HEK293T (cell line): Measurements from ENCODE around the gene KDM6A.
"Not testable (repeated sequence)": the region's sequence is repeated elsewhere in the genome, so short reads cannot be mapped to it uniquely, and the experiment has no call there.

Experiments
- CTCF ChIA-PET: fragments of 350-600 bp; formaldehyde crosslinking; extraction: SDS; loops from one replicate; lab custom pipeline; 2021; ENCODE audit warnings: antibody characterized with exemption, inconsistent platforms; lab: Yijun Ruan, JAX
- POLR2A ChIA-PET: fragments of 350-600 bp; formaldehyde crosslinking; extraction: SDS; loops from one replicate; lab custom pipeline; 2020; ENCODE audit warnings: antibody characterized with exemption, inconsistent platforms; lab: Yijun Ruan, JAX
- DNase-seq: peaks from one replicate; pipeline ENCODE4 v3.0.0; 2012; ENCODE audit warnings: mixed read lengths; ENCODE audit errors: extremely low spot score
- ARNT ChIP-seq: fragments of 450-650 bp; IDR thresholded peaks from 2 replicates; pipeline ENCODE4 v1.6.1; 2017; ENCODE audit warnings: mild to moderate bottlenecking
- BHLHE40 ChIP-seq: fragments of 450-650 bp; IDR thresholded peaks from 2 replicates; pipeline ENCODE4 v1.6.1; 2016; ENCODE audit warnings: mild to moderate bottlenecking, moderate library complexity, borderline replicate concordance
- CTBP1 ChIP-seq: fragments of 450-650 bp; IDR thresholded peaks from 2 replicates; pipeline ENCODE4 v1.6.1; 2016; ENCODE audit warnings: borderline replicate concordance
- ELF4 ChIP-seq: fragments of 450-650 bp; IDR thresholded peaks from 2 replicates; pipeline ENCODE4 v1.6.1; 2017; ENCODE audit warnings: antibody characterized with exemption
- FOXA1 ChIP-seq: fragments of 450-650 bp; IDR thresholded peaks from 2 replicates; pipeline ENCODE4 v1.6.1; 2016; ENCODE audit warnings: mild to moderate bottlenecking
- FOXK2 ChIP-seq: fragments of 450-650 bp; IDR thresholded peaks from 2 replicates; pipeline ENCODE4 v1.6.1; 2016; ENCODE audit warnings: mild to moderate bottlenecking
- FOXM1 ChIP-seq: fragments of 450-650 bp; IDR thresholded peaks from 2 replicates; pipeline ENCODE4 v1.6.1; 2017; ENCODE audit warnings: mild to moderate bottlenecking, borderline replicate concordance
- HDGF ChIP-seq: fragments of 450-650 bp; IDR thresholded peaks from 2 replicates; pipeline ENCODE4 v1.6.1; 2017; ENCODE audit warnings: antibody characterized with exemption, borderline replicate concordance
- L3MBTL2 ChIP-seq: fragments of 450-650 bp; conservative IDR thresholded peaks from 2 replicates; pipeline ENCODE4 v1.6.1; 2016; ENCODE audit warnings: mild to moderate bottlenecking
- LEF1 ChIP-seq: fragments of 450-650 bp; IDR thresholded peaks from 2 replicates; pipeline ENCODE4 v1.6.1; 2017; ENCODE audit warnings: mild to moderate bottlenecking, borderline replicate concordance
- NFRKB ChIP-seq: fragments of 450-650 bp; IDR thresholded peaks from 2 replicates; pipeline ENCODE4 v1.6.1; 2016; ENCODE audit warnings: mild to moderate bottlenecking, moderate library complexity
- SP1 ChIP-seq: fragments of 450-650 bp; IDR thresholded peaks from 2 replicates; pipeline ENCODE4 v1.6.1; 2017
- SUZ12 ChIP-seq: fragments of 450-650 bp; IDR thresholded peaks from 2 replicates; pipeline ENCODE4 v1.6.1; 2016; ENCODE audit warnings: mild to moderate bottlenecking
- TARDBP ChIP-seq: fragments of 450-650 bp; IDR thresholded peaks from 2 replicates; pipeline ENCODE4 v1.6.1; 2016
- ZNF384 ChIP-seq: fragments of 450-650 bp; IDR thresholded peaks from 2 replicates; pipeline ENCODE4 v1.6.1; 2016
- TF ChIP-seq, protein P1 (sequence below): fragments of 450-650 bp; IDR thresholded peaks from 2 replicates; pipeline ENCODE4 v1.6.1; 2016

Gene KDM6A

DNA sequence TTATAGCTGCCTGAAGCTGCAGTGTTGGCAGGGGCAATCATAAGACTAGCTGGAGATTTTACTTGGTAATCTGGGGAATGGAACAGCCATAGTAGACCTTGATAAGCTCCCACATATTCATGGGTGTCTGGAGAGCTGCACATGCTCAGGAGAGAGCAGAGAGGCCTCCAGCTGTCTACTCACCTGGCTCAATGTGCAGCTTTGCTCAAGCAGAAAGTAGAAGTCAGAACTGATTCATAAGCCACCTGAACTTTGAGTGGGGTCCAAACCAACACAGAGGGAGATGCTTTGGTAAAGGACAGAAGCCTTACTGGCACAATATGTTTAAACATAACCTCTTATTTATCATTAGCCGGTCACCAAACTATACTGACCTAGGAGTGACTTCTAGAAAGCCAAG is 54.4 kb downstream of the KDM6A start:
- TF ChIP-seq CTBP1 (no peak), SP1 (no peak), TARDBP (no peak), L3MBTL2 (no peak), HDGF (no peak), ZNF384 (no peak), NFRKB (no peak), FOXM1 (no peak), LEF1 (no peak), SUZ12 (no peak), ARNT (no peak)
- TF ChIP-seq, protein P1, sequence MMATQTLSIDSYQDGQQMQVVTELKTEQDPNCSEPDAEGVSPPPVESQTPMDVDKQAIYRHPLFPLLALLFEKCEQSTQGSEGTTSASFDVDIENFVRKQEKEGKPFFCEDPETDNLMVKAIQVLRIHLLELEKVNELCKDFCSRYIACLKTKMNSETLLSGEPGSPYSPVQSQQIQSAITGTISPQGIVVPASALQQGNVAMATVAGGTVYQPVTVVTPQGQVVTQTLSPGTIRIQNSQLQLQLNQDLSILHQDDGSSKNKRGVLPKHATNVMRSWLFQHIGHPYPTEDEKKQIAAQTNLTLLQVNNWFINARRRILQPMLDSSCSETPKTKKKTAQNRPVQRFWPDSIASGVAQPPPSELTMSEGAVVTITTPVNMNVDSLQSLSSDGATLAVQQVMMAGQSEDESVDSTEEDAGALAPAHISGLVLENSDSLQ: no peak
- CTCF ChIA-PET: no interaction called here
- POLR2A ChIA-PET: no interaction called here
- no peak for DNase-seq

DNA sequence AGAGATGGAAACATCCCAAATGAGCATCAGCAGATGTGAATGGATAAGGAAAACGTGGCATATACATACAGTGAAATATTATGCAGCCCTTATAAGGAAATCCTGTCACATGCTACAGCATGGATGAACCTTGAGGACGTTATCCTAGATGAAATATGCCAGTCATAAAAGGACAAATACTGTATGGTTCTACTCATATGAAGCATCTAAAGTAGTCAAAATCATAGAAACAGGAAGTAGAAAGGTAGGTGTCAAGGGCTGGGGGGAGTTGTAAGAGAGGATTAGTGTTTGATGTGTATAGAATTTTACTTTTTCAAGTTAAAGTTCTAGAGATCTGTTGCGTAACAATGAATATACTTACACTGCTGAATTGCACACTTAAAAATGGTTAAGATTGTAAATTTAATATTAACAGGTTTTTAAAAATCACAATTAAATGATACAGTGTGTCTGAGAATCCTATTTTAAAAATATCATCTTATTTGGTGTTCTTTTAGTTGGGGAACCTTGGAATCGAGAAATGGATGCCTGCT is 58.5 kb downstream of the KDM6A start:
- no peak for DNase-seq
- ChIA-PET POLR2A (interaction anchor here (1.0 kb wide), 1 partner anchor 59 kb away, joined by 3 read pairs; the partner anchor contains the start of gene KDM6A), CTCF (no interaction called here)
- TF ChIP-seq ARNT: no peak
- TF ChIP-seq BHLHE40: no peak
- TF ChIP-seq L3MBTL2: no peak
- no peak for TF ChIP-seq FOXM1
- TF ChIP-seq, protein P1: no peak
- no peak for TF ChIP-seq ZNF384
- no peak for TF ChIP-seq FOXK2
- TF ChIP-seq TARDBP: no peak
- no peak for TF ChIP-seq HDGF
- TF ChIP-seq FOXA1: no peak
- no peak for TF ChIP-seq LEF1
- no peak for TF ChIP-seq ELF4
- TF ChIP-seq SUZ12: no peak
- TF ChIP-seq NFRKB: no peak
- no peak for TF ChIP-seq CTBP1
- TF ChIP-seq SP1: no peak

- POLR2A ChIA-PET: no interaction called here
- DNase-seq: no peak
- CTCF ChIA-PET: no interaction called here
- TF ChIP-seq SP1: no peak
- TF ChIP-seq LEF1: no peak
- TF ChIP-seq FOXM1: no peak
- no peak for TF ChIP-seq TARDBP
- TF ChIP-seq ELF4: no peak
- TF ChIP-seq ARNT: no peak
- no peak for TF ChIP-seq NFRKB
- TF ChIP-seq, protein P1: no peak
- TF ChIP-seq FOXA1: no peak
- TF ChIP-seq HDGF: no peak
- TF ChIP-seq FOXK2: no peak
- no peak for TF ChIP-seq BHLHE40
- no peak for TF ChIP-seq L3MBTL2
- TF ChIP-seq SUZ12: no peak
- TF ChIP-seq CTBP1: no peak
- TF ChIP-seq ZNF384: no peak
These were observed 62.2 kb downstream of the KDM6A start for GRCh38 chrX:44935172-44935571.

DNA sequence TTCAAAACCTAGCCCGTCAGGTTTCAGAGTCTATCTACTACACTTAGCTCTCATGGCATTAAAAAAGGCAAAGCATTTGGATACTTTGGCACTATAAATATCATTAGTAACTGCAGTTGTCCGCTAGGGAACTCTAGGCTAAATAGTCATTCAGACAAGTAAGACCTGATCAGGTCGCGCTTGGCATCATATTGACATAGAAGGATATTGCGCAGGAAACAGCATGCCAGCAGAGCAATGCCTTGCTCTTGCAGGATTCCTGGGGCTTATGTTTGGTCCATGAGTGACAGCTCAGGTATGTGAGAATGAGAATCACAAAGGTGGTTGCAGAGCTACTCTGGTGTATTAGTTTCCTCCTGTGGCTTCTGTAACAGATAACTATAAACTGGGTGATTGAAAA is 62.7 kb downstream of the KDM6A start:
- CTCF ChIA-PET: no interaction called here
- POLR2A ChIA-PET: no interaction called here
- no peak for DNase-seq
- TF ChIP-seq TARDBP: no peak
- TF ChIP-seq, protein P1: peak; percentile 57

DNA sequence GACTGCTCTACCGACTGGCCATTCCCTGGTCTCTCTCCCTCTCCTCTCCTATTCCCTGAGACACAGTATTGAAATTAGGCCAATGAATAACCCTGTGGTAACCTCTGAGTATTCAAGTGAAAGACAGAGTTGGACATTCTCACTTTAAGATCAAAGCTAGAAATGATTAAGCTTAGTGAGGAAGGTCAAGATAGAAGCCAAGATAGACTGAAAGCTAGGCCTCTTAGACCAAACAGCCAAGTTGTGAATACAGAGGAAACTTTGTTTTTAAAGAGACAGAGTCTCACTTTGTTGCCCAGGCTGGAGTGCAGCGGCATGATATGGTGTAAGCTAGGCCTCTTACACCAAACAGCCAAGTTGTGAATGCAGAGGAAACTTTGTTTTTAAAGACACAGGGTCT is 64.6 kb downstream of the KDM6A start:
- no peak for TF ChIP-seq SUZ12
- ChIA-PET CTCF (no interaction called here), POLR2A (interaction anchor here (0.7 kb wide), 1 partner anchor 83 kb away, joined by 3 read pairs; no protein-coding TSS in a partner anchor)
- no peak for DNase-seq

GRCh38 chrX:44938111-44938510 is 65.1 kb downstream of the KDM6A start:
- ChIA-PET CTCF (no interaction called here), POLR2A (interaction anchor here (0.7 kb wide), 1 partner anchor 82 kb away, joined by 3 read pairs; no protein-coding TSS in a partner anchor)
- no peak for DNase-seq
- TF ChIP-seq NFRKB (no peak), L3MBTL2 (no peak), SP1 (no peak), LEF1 (no peak), FOXA1 (no peak), CTBP1 (no peak), ARNT (no peak), ZNF384 (no peak), TARDBP (no peak), SUZ12 (no peak), FOXK2 (no peak), ELF4 (no peak), HDGF (no peak), FOXM1 (no peak), BHLHE40 (no peak)
- TF ChIP-seq, protein P1: no peak

GRCh38 chrX:44940541-44940940 is 67.6 kb downstream of the KDM6A start:
- POLR2A ChIA-PET: interaction anchor here (1.1 kb wide), 1 partner anchor 38 kb away, joined by 3 read pairs; no protein-coding TSS in a partner anchor
- CTCF ChIA-PET: interaction anchor here (0.7 kb wide), 1 partner anchor 64 kb away, joined by 5 read pairs; no protein-coding TSS in a partner anchor

More at GRCh38 chrX:44940541-44940940, 67.6 kb downstream of the KDM6A start:
- not testable (repeated sequence) for DNase-seq
